OCI-M2 (cell line): ENCODE measurements around the gene SPATS2.
"Not testable (repeated sequence)": the region's sequence is repeated elsewhere in the genome, so short reads cannot be mapped to it uniquely, and the experiment has no call there.

Experiments
- DNase-seq: peaks from one replicate; lab custom pipeline; 2025; ENCODE audit not compliant: unreplicated experiment; lab: John Stamatoyannopoulos, UW

SPATS2 gene

GRCh38 chr12:49509681-49510080 is 142.4 kb downstream of the SPATS2 start:
- DNase-seq = not testable (repeated sequence)

DNA sequence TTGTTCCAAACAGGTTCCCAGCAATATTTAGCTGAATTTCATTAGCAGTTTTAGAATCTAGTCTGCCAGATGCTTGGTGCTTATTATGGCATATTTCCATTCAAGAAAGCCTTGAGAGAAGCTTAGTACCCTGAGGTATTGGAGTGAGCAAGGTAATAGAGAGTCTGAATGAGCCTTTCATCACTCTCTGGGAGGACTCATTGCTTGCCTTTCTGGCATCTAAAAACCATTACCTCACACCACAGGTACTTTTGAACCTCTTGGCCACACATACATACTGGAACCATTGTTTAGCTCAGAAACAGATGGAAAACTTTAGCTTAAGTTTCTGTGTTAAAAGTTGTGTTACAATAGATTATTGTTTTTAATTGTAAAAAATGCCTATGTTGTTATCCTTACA is 144.1 kb downstream of the SPATS2 start:
- no peak for DNase-seq

- DNase-seq = no peak
Measured at GRCh38 chr12:49512546-49512945, 145.3 kb downstream of the SPATS2 start.

GRCh38 chr12:49515266-49515665 is 148.0 kb downstream of the SPATS2 start:
- no peak for DNase-seq

DNA sequence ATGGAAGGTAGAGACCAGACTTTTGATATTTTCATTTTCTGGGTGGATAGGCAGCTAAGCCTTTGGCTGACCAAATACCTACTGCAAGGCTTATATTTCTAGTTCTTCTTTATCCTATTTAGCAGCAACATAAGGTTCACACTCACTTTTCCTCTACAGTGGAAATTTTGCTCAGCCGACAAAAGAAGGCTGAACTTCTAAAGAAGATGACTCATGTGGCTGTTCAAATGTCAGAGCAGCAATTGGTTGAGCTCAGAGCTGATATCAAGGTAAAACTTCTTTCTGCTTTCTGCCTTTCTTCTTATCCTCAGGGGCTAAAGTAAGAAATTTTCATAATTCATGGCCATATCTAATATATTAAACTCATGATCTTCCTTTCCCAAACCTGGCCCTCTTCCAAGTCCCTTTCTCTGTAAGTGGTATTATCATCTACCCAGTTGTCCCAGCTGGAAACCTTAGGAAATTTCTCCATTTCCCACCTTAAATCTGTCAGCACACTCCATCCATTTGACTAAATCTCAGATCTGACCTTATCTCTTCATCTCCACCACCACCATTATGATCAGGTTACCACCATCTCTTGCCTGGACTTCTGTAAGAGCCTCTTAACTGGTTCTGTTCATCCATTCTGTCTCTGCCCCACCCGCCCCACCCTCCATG is 151.8 kb downstream of the SPATS2 start:
- DNase-seq = no peak

DNA sequence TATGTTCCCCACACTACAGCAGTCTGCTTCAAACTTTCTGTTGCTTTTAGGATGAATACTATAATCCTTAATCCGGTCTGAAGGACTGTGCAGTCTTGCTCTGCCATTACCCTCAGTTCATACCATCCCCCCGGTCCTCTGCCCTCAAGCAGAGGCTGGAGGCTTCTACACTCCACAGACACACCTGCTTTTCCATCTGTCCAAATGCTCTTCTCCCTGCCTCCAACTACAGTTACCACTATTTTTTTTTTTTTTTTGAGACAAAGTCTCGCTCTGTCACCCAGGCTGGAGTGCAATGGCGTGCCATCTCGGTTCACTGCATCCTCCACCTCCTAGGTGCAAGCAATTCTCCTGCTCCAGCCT is 152.3 kb downstream of the SPATS2 start:
- no peak for DNase-seq

DNA sequence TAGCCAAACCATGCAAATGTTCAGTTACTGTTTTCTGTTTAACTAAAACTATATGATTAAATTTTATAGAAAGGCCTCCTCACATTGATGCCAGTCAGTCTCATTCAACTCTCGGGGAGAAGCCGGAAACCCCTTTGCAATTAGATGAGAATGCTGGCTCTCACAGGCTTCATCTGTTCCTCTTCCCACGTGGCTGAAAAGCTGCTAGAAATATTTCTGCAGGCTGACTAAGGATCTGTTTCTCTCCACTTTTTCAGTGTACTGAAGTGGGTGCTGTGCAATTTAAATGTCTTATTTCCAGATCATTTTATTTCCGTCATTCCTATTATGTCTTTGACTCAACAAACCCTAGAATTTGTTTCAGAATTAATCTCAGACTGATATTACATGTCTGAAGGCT is 154.1 kb downstream of the SPATS2 start:
- DNase-seq = no peak

GRCh38 chr12:49524660-49525324 is 157.5 kb downstream of the SPATS2 start:
- no peak for DNase-seq

- DNase-seq = no peak
Measured at GRCh38 chr12:49525942-49526341, 158.7 kb downstream of the SPATS2 start.

DNA sequence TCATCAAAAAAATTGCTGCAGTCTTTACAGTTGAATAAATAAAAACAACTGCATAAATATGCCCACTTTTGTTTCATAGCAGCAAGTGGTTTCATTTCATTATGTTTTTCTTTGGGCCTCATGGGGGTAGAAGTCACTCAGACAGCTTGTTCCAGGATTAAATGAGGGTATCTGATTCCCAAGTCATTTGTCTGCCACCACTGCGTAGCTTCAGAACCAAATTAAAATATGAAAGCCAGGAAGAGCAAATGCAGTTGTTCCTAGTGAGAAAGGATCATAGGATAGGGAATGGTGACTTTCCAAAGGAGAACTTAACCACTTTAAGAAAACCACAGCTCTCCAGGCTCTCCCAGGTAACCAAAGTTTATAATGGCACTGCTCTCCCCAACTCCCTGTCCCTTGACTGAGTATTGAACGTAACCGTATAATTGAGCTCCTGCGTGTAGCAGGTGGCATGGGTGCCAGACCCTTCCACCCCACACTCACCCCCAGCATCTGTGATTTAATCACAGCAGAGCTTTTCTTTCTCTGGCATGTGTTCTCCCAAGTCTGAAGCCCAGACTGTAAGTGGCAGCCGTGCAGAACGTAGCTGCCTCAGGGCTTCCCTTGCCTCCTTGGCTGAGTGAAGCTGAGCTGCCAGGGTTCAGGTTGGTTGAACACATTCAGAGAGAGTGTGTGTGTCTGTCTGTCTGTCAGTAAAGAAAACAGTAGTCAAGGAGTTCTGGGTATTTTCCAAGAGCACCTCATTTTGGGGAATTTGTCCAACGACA is 160.3 kb downstream of the SPATS2 start:
- no peak for DNase-seq

DNA sequence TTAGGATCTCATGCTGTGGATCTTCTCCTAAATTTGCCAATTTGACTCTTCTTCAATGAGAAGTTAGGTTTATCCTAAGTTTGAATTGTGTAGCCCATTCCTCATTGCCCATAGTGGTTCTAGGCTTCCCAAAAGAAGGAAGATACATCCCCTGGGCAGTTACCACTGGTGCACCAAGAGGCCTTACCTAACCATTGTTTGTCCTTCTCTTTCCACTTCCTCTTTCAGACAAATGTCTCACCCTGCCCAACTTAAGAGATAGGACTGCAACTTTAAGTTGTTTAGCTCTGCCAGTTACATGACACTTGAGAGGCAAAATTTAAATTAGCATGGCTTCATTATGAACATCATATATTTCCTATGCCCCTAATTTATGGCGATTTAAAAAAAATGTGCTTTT is 162.2 kb downstream of the SPATS2 start:
- no peak for DNase-seq

DNA sequence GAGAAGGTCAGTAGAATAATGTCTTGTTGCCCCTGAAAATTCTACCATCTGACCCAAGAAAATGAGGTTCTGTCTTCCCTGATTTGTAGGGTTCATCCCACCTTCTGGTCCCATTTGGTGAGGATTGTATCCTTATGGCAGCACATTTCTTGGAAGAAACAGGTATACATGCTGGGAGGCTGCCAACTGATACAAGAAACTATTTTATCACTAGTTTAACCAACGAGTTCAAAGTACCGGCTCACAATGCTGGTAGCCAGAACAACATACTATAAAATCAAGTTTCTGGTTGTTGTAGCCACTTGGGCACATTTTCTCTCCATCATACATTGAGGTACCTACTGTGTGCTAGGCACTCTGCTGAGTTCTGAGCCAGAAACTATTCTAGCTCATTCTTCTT is 164.5 kb downstream of the SPATS2 start:
- DNase-seq = no peak

DNA sequence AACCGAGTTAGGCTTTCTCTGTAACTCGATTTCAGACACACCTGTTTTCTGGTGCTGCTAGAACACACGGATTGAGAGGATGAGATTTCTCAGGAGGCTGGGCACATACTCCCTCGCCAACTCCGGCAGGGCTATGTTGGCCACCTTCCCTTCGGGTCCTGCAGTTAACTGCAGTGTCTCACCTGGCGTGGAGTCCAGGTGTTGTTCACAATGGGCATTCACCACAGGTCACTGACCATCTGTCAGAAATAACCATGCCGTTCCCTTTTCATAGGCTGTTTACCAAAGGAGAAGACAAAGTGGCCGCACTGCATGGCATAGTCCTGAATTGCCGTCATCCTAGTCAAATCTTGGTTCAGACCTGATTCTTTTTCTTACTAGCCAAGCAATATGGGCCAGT is 166.1 kb downstream of the SPATS2 start:
- DNase-seq = no peak

- DNase-seq = not testable (repeated sequence)
Measured at GRCh38 chr12:49534122-49534521, 166.9 kb downstream of the SPATS2 start.

DNA sequence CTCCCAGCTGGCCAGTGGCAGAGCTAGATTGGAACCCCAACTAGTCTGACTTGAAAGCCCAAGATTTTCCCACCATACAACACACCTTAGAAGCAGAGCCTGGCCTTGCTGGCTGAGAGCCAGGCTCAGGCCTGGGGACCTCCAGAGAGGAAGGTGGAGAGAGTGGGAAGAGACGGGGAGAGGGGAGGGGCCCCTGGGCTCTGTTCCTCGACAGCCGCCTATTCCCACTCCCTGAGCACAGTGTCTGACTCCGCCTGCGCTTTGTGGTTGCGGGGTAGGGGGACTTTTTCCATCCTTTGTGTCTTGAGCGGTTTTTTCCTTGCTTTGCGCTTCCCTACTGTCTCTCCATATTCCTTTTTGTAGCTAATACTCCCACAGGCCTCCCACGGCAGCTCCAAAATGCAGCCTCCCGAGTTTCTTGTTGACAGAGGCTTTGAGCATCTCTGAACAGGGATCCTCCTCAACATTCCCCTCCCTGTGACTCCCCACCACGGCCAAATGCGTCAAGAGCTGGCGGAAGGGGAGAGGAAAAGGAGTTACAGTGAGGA is 167.5 kb downstream of the SPATS2 start:
- DNase-seq = no peak

GRCh38 chr12:49535921-49536525 is 168.8 kb downstream of the SPATS2 start:
- DNase-seq = no peak

DNA sequence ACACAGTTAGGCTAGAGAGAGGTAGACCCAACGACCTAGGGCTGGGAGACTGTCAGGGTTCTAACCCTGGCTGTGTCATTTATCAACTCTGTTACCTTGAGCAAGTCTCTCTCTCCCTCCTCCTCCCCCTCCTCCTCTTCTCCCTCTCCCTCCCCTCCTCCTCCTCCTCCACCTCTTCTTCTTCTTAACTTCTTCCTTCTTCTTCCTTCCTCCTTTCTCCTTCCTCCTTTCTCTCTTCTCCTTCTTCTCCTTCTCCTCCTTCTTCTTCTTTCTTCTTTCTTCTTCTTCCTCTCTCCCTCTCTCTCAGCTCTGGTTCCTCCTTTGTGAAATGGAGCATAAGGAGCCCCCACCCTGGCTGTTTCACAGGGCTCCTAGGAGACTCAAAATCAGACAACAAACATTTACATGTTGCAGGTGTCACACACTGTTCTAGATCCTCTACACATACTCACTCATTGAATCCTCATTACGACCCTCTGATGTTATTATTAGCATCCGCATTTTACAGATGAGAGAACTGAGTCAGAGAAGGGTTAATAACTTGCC is 169.3 kb downstream of the SPATS2 start:
- DNase-seq = no peak

DNA sequence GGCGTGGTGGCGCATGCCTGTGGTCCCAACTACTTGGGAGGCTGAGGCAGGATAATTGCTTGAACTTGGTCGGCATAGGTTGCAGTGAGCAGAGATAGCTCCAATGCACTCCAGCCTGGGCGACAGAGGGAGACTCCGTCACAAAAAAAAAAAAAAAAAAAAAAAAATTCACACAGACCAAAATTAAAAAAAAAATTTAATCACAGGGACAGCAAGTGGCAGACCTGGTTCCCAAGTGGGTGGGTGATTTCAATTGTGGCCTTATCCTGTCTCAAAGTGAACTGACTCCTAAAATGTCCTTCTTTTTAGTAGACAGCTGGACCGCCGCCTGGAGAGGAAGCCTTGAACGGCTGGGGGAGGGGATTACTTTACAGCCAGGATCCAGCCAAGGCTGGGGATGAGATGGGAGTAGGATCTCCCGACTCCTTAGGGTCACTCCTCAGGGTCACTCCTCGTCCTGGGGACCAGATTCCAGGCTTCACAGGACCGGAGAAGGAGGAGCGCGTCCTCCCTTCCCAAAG is 170.0 kb downstream of the SPATS2 start:
- no peak for DNase-seq

- DNase-seq = no peak
Measured at GRCh38 chr12:49537752-49538509, 170.7 kb downstream of the SPATS2 start.
